Measurements from ENCODE around the gene NPAS3.

NPAS3 gene

DNA sequence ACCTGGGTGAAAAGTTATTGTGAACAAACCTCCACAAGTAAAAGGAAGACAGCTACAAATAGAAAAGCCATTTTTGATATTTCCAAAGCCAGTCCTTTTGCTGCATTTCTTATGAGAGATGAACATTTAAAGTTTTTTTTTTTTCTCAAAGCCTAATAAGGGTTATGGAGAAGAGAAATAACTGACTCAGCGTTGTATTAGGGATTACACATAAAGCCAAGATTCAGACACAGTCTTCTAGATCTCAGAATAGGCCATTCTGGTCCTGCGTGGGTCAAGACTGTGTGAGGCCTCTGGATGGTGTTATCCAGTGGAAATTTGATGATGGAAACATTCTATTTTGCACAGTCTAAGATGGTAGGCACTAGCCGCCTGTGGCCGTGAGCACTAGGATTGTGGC, 552.4 kb downstream of the NPAS3 start:
- DNase-seq = no peak

GRCh38 chr14:33492491-33492890, 553.8 kb downstream of the NPAS3 start:
- no peak for DNase-seq

- no peak for DNase-seq
These were observed 554.6 kb downstream of the NPAS3 start for GRCh38 chr14:33493266-33493665.

- no peak for DNase-seq
These were observed 555.3 kb downstream of the NPAS3 start for GRCh38 chr14:33493990-33494389.

- no peak for DNase-seq
These were observed 561.0 kb downstream of the NPAS3 start for GRCh38 chr14:33499687-33500086.

DNA sequence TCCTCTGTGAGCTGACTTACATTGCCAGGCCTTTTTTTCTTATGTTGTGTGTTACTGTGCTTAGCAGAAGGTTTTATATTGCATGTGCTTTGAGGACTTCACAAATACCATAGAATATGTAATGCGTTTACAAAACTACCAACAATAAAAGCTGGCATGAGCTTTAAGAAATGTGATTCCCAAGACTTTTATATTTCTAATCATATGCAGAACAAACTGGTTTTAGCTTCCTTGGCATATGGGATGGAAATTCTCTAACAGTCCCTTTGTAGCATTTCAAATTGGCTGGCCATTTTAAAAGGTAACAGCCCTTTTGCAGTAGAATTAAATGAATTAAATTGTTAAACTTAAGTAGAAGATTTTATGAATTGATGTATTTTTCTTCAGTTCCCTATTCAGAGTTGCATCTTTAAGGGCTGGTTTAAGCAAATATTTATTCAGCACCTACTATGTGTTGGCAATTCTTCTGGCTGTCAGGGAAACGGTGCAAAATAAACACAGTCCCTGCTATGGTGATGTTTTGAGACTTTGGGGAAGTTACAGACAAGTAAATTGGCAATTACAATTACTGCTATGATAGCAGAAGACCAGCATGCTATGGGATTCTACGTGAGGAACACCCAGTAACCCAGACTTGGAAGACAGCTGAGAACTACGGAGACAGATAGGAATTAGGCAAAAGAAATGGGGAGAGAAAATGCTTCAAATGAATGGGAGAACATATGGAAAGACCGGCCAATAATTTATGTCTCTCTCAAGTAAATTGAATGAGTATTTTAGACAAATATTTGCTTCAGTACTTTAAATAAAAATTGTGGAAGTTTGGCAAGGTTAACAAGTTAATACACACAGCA, 565.8 kb downstream of the NPAS3 start:
- no peak for DNase-seq

GRCh38 chr14:33505266-33505962, 566.7 kb downstream of the NPAS3 start:
- no peak for DNase-seq

GRCh38 chr14:33505963-33506329, 567.3 kb downstream of the NPAS3 start:
- no peak for DNase-seq

DNA sequence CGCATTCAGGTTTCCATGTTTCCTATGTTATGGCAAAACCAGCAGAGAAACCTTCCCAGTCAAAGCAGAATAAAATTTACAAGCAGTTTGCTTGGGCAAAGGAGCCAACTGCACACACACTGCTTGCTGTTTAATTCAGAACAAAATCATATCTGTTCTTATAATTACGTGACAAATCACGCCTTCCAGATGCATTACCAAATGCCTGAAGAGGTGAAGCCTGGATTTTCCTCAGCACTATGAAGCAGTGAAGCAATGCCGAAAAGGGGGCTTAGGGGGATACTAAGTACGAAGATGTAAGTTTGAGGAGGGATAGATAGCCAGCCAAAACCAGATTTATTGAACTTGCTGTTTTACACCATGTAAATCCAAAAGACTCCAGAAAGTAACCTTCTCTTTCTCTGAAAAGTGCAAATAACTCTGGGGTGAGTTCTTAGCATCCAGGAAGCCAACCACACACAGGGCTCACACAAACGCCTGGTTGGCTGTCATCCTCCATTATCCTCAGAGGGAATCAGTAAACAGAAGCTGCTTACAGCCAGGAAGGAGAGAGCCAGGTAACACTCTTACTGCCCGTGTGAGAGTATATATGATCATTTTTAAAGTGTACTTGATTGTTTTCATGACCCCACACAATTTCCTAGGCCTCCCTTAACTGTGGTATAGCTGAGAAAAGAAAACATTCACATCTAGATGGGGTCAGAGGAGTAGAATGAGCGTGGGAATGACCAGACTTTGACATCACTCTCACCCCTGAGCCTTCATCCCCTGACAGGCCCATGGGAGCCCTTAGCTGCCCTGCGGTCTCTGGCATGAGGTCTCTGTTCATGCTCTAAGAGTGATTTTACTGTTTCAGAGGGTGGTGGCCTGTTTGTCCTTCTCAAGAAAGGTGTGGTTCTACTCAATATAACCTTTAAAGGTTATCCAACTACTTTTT, 569.7 kb downstream of the NPAS3 start:
- no peak for DNase-seq

GRCh38 chr14:33509454-33509853, 570.8 kb downstream of the NPAS3 start:
- no peak for DNase-seq

GRCh38 chr14:33510063-33510481, 571.4 kb downstream of the NPAS3 start:
- DNase-seq = no peak

GRCh38 chr14:33510991-33511390, 572.3 kb downstream of the NPAS3 start:
- DNase-seq = no peak

DNA sequence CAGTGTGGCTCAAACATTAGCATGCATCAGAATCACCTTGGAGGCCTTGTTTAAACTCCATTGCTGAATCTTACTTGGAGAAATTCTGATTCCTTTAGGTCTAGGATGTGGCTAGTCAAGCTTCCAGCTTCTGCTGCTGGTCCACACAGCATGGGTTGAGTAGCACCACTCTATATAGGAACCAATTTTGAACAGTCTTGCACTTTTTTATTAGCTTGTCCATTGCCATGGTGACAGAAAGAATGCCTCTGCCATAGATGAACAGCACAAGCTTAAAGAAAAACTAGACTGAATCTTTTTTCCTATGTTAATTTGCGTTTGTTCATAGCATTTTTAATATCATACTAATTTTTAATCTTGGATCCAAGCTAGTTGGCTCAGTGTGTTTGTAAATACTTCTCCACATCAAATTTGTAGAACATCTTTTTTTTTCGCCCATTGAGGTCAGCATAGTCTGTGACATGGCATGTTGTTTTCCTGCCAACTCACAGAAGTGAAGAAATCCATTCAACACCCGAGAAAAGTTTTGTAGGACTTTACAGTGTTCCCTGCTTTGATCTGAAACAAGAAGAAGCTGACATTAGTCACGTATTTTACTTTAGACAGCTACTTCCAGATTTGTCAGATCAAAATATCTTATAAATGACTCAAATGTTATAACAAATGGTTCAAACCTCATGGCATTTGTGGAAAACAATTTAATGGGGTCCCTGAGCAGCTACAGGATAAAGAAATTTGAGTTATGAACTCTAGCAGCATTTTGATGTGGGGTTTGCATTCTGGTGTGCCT, 573.4 kb downstream of the NPAS3 start:
- DNase-seq = no peak

GRCh38 chr14:33515441-33515840, 576.8 kb downstream of the NPAS3 start:
- DNase-seq = no peak

DNA sequence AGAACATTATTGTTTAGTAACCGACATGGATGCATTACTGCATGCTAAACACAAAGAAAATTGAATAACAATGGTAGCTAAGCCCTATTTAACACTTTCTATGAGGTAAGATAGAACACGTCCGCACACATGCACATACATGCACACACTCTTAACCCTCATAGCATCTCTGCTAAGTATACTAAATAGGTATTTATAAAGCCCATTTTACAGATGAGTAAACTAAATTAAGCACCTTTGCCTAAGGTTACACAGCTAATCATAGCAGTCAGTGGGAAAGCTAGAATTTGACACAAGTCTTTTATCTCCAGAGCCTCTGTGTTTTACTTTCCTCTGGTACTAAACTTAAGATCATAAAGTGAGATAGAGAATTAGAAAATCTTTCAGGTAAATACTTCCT, 577.2 kb downstream of the NPAS3 start:
- DNase-seq = no peak

DNA sequence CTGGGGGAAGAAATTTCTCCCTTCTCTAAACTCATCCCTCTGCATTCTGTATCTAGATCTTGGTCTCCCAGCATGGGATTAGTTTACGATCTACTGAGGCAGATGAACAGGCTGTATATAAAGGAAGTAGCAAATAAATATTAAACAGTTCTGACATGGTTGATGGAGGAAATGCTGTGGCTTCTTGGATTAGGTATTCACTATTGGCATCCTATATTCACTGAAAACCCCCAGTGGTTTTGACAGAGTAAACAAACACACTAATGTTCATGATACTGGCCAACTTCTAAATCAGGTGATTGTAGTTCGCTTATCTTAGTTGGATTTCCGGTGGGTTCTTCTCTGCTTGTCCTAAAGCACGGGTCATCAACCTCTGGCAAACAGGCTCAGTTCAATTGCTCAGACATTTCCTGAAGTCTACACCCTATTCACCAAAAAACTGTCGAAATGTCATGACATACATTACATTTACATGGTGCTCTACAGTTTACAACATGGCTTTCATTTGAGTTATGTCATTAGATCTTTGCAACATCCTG, 578.3 kb downstream of the NPAS3 start:
- no peak for DNase-seq

- DNase-seq = no peak
These were observed 582.5 kb downstream of the NPAS3 start for GRCh38 chr14:33521192-33521591.

DNA sequence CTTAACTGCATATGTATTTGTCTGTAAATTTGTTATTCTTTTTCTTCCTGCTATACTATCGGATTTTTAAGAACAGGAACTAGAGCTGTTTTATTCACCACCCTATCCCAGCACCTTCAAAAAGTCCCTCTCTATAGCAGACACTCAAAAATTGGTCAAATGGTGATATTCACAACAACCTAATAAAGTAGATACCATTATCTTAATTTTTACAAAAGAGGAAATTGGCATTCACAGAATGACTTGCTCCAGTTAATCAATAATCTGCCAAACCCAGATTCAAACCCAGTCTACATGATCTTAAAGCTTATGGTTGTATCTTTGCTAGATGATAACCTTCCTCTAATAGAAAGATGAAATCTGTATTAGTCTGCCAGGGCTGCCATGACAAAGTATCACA, 585.6 kb downstream of the NPAS3 start:
- no peak for DNase-seq

GRCh38 chr14:33525626-33526025, 586.9 kb downstream of the NPAS3 start:
- DNase-seq = no peak

- no peak for DNase-seq
These were observed 588.5 kb downstream of the NPAS3 start for GRCh38 chr14:33527023-33527634.

GRCh38 chr14:33528655-33529054, 590.0 kb downstream of the NPAS3 start:
- DNase-seq = no peak
